GM21367 (cell line): Measurements from ENCODE around the gene TMPRSS6.

Experiments used
- ATAC-seq: cut with Tn5 transposase; IDR thresholded peaks from one replicate; pipeline ENCODE4 v1.9.1; 2021; ENCODE audit not compliant: unreplicated experiment

The TMPRSS6 gene

GRCh38 chr22:37030560-37031281, 78.8 kb downstream of the TMPRSS6 start:
- no peak for ATAC-seq

GRCh38 chr22:37028692-37029674, 80.5 kb downstream of the TMPRSS6 start:
- ATAC-seq: no peak

- ATAC-seq: no peak
Observed at GRCh38 chr22:37027556-37027955, 82.0 kb downstream of the TMPRSS6 start.

GRCh38 chr22:37026325-37026724, 83.2 kb downstream of the TMPRSS6 start:
- ATAC-seq: no peak

- no peak for ATAC-seq
Observed at GRCh38 chr22:37025500-37026070, 83.9 kb downstream of the TMPRSS6 start.

GRCh38 chr22:37024339-37025157, 85.0 kb downstream of the TMPRSS6 start:
- no peak for ATAC-seq

GRCh38 chr22:37023743-37024338, 85.7 kb downstream of the TMPRSS6 start:
- ATAC-seq: no peak

GRCh38 chr22:37022483-37023337, 86.8 kb downstream of the TMPRSS6 start:
- ATAC-seq: no peak

GRCh38 chr22:37021710-37022482, 87.6 kb downstream of the TMPRSS6 start:
- ATAC-seq: no peak

GRCh38 chr22:37021041-37021440, 88.5 kb downstream of the TMPRSS6 start:
- ATAC-seq: no peak

- no peak for ATAC-seq
Observed at GRCh38 chr22:37020192-37020479, 89.4 kb downstream of the TMPRSS6 start.

GRCh38 chr22:37019309-37020191, 90.0 kb downstream of the TMPRSS6 start, which contains the start of the genes MPST and TST:
Gene MPST (plus strand): TSS chr22:37019742. CDS start chr22:37019837, 95 bp downstream.
Gene TST (minus strand): TSS chr22:37019447. CDS start chr22:37018732, 715 bp downstream.
- ATAC-seq: peak; percentile 46

- no peak for ATAC-seq
Observed at GRCh38 chr22:37018815-37019308, 90.7 kb downstream of the TMPRSS6 start.

GRCh38 chr22:37018086-37018814, 91.3 kb downstream of the TMPRSS6 start:
- ATAC-seq: no peak

GRCh38 chr22:37017356-37017755, 92.2 kb downstream of the TMPRSS6 start:
- no peak for ATAC-seq

GRCh38 chr22:37016134-37016910, 93.2 kb downstream of the TMPRSS6 start:
- ATAC-seq: no peak
